Measurements from ENCODE around the gene USP25. TPM values are rescaled to one million over a fixed set of nuclear protein-coding genes. Genes with fewer than 3 reads are reported as not detected.

Gene USP25
- total RNA-seq, 1 experiment from 2014 or later: 26.0 TPM

GRCh38 chr21:15843766-15844165 is 114.0 kb downstream of the USP25 start:
- CTCF ChIA-PET: no interaction called here
- H3K4me3 ChIP-seq: no peak overlapping the region
- peaks cover 9% of the 10 kb centered on the region for H3K36me3 ChIP-seq (ENCODE audit: low read depth)
- H3K9me2 ChIP-seq (ENCODE audit: insufficient read depth): no peaks in the 10 kb centered on the region
- no peaks in the 10 kb centered on the region for H3K9me3 ChIP-seq (ENCODE audit: insufficient read depth, low read depth)
- H3K27ac ChIP-seq: no peak overlapping the region
- no peaks in the 10 kb centered on the region for H3K79me2 ChIP-seq (ENCODE audit: low read depth)
- intact Hi-C loops (cut with micrococcal nuclease; ENCODE audit: unreplicated experiment): no loop called here
- DNase-seq: no peak
- H4K20me1 ChIP-seq (ENCODE audit: insufficient read depth): no peaks in the 10 kb centered on the region
- H3K4me1 ChIP-seq (replicated peaks; ENCODE audit: insufficient read depth): peaks cover 11% of the 10 kb centered on the region
- peaks cover 12% of the 10 kb centered on the region for H3F3A ChIP-seq (ENCODE audit: insufficient read depth, low read depth)
- BruUV-seq (replicated peaks): no TSS peak
- no peaks in the 10 kb centered on the region for H3K27me3 ChIP-seq (ENCODE audit: insufficient read depth, low read depth)
- POLR2A ChIA-PET (ENCODE audit: unreplicated experiment): no interaction called here
- TF ChIP-seq, protein P1, sequence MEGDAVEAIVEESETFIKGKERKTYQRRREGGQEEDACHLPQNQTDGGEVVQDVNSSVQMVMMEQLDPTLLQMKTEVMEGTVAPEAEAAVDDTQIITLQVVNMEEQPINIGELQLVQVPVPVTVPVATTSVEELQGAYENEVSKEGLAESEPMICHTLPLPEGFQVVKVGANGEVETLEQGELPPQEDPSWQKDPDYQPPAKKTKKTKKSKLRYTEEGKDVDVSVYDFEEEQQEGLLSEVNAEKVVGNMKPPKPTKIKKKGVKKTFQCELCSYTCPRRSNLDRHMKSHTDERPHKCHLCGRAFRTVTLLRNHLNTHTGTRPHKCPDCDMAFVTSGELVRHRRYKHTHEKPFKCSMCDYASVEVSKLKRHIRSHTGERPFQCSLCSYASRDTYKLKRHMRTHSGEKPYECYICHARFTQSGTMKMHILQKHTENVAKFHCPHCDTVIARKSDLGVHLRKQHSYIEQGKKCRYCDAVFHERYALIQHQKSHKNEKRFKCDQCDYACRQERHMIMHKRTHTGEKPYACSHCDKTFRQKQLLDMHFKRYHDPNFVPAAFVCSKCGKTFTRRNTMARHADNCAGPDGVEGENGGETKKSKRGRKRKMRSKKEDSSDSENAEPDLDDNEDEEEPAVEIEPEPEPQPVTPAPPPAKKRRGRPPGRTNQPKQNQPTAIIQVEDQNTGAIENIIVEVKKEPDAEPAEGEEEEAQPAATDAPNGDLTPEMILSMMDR (conservative IDR thresholded peaks at IDR 0.05): no peak
- TF ChIP-seq EZH2 (IDR thresholded peaks at IDR 0.05; ENCODE audit: low read depth): no peak
- no peak overlapping the region for H2AFZ ChIP-seq
- H3K4me2 ChIP-seq: no peak overlapping the region

DNA sequence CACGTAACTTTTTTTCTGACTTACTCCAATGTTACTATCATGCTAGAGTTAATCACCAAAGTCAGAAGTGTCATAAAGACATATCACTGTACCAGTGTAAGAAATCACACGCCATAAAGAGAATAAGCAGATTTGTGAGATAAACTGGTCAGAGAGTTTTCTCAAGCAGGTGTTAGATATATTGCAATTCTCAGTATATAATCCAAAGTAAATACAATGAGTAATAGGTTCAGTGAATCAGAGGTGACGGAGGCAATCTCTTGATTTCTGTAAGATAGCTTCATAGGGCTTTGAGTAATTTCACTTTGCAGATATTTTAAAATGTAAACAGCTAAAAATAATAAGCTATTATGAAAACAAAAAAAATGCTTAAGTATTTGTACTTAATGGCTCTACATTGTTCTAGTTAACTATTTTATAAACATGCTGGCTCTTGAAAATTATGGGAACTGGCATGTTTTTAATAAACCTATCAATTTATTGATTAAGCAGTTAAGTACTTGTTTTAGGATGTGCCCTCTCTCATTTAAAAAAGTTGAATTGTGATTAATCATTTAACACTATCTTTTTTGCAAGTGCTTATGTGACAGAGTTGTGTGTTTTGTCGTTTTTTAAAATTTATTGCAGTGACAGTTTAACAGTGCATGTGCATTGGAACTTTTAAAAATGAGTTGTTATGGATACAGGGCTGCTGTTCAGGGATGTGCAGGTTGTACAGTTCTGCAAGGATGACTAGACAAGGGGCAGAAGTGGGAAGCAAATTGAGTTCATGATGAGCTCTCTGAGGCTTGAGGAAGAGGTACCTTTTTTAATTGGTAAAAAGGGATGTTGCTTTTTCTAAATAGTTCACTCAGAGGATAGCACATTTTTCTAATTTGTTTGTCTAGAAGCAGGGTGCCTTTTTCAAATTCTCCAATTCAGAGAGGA is 119.1 kb downstream of the USP25 start:
- intact Hi-C loops (cut with micrococcal nuclease; ENCODE audit: unreplicated experiment): no loop called here
- Histone ChIP-seq H3F3A (ENCODE audit: insufficient read depth, low read depth) (peaks cover 23% of the 10 kb centered on the region), H3K79me2 (ENCODE audit: low read depth) (no peaks in the 10 kb centered on the region; the same call in 1 of the 2 replicates), H3K4me1 (replicated peaks; ENCODE audit: insufficient read depth) (peaks cover 36% of the 10 kb centered on the region), H3K4me2 (peak overlapping the region; percentile 39), H3K27ac (peak overlapping the region; percentile 70), H3K9me2 (ENCODE audit: insufficient read depth) (no peaks in the 10 kb centered on the region), H2AFZ (no peak overlapping the region), H4K20me1 (ENCODE audit: insufficient read depth) (no peaks in the 10 kb centered on the region), H3K4me3 (no peak overlapping the region), H3K27me3 (ENCODE audit: insufficient read depth, low read depth) (no peaks in the 10 kb centered on the region), H3K36me3 (ENCODE audit: low read depth) (peaks cover 7% of the 10 kb centered on the region), H3K9me3 (ENCODE audit: insufficient read depth, low read depth) (0 out of 2 replicates have a peak, but pooled peaks cover 3% of the 10 kb centered on the region)
- BruUV-seq (replicated peaks): no TSS peak
- ChIA-PET POLR2A (ENCODE audit: unreplicated experiment) (no interaction called here), CTCF (interaction anchor here (0.6 kb wide), 1 partner anchor 233 kb away, joined by 18 read pairs; no protein-coding TSS in a partner anchor)
- no peak for TF ChIP-seq EZH2 (IDR thresholded peaks at IDR 0.05; ENCODE audit: low read depth)
- TF ChIP-seq, protein P1 (conservative IDR thresholded peaks at IDR 0.05): no peak
- peak in 1 of 2 experiments; percentile 82 for DNase-seq

- no TSS peak for BruUV-seq (replicated peaks)
- Histone ChIP-seq H3K4me2 (no peak overlapping the region), H3K9me2 (ENCODE audit: insufficient read depth) (no peaks in the 10 kb centered on the region), H3K9me3 (ENCODE audit: insufficient read depth, low read depth) (0 out of 2 replicates have a peak, but pooled peaks cover 3% of the 10 kb centered on the region), H3K79me2 (ENCODE audit: low read depth) (no peaks in the 10 kb centered on the region; the same call in 1 of the 2 replicates), H3K4me3 (no peak overlapping the region), H3K4me1 (replicated peaks; ENCODE audit: insufficient read depth) (peaks cover 36% of the 10 kb centered on the region), H3K27ac (no peak overlapping the region), H3K27me3 (ENCODE audit: insufficient read depth, low read depth) (no peaks in the 10 kb centered on the region), H2AFZ (no peak overlapping the region), H4K20me1 (ENCODE audit: insufficient read depth) (no peaks in the 10 kb centered on the region), H3F3A (ENCODE audit: insufficient read depth, low read depth) (peaks cover 23% of the 10 kb centered on the region), H3K36me3 (ENCODE audit: low read depth) (peaks cover 7% of the 10 kb centered on the region)
- TF ChIP-seq, protein P1 (conservative IDR thresholded peaks at IDR 0.05): no peak
- DNase-seq: no peak
- intact Hi-C loops (cut with micrococcal nuclease; ENCODE audit: unreplicated experiment): no loop called here
- ChIA-PET CTCF (no interaction called here), POLR2A (ENCODE audit: unreplicated experiment) (no interaction called here)
Measured at GRCh38 chr21:15849927-15850326, 120.1 kb downstream of the USP25 start.

All from PC-9 (cell line).